ENCODE measurements around the gene EIF2D.

EIF2D gene

DNA sequence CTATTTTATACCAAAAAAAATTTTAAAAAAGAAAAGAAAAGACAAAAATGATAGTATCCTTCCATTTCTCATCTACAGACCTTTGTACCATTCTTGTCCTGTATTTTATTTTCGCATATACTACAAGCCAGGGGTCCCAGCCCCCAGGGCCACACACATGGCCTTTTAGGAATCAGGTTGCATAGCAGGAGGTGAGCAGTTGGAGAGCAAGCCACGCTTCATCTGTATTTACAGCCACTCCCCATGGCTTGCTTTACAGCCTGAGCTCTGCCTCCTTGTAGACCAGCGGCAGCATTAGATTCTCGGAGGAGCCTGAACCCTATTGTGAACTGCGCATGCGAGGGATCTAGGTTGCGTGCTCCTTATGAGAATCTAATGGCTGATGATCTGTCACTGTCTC lies 65.2 kb downstream of the EIF2D start:
- no peak for DNase-seq (ENCODE audit: low read depth in 3 of 3)

DNA sequence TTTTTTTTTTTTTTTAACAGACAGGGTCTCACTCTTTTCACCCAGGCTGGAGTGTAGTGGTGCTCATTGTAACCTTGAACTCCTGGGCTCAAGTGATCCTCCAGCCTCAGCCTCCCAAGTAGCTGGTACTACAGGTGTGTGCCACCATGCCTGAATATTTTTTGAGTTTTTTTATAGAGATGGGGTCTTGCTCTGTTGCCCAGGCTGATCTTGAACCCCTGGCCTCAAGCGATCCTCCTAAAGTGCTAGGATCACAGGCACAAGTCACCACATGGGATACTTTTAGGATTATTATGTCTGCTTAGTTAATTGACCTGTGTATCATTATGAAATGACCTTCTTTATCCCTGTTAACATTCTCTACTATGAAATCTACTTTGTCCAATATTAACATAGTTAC lies 66.9 kb downstream of the EIF2D start:
- no peak for DNase-seq (ENCODE audit: low read depth in 3 of 3)

DNA sequence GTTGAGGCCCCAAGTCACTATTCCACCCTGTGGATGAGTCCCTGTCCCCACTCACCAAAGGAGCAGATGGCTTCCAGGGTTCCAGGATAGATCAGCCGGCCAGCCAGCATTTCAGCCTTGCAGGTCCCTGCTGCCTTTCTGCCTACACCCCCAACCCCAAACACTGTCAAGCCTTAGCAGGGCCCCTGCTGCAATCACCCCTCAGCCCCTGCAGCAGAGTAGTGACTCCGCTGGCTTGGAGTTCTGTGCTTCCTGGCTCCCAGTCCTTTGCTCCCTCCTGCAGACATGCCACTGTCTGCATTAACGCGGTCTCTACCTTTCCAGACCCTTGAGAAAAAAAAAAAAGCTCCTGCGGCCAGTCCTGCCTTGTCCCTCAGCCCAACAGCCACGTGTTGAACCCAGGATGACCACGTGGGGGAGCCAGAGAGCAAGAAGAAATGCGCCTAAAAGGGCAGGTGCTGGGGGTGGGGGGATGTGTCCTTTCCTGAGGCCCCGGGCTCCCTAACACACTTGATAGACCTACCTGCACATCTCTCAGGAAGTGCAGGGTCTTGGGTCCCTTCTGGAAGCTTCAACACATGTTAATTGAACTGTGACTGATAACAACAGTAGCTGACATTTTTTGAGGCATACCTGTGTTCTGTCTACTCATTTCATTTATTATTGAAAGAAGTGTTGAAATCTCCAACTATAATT lies 67.6 kb downstream of the EIF2D start:
- peak; percentile 66 to 80 (median 79) for DNase-seq (ENCODE audit: low read depth in 3 of 3)
